Myocyte (in vitro differentiated cells): Measurements from ENCODE around the gene C1orf174. TPM values are rescaled to one million over a fixed set of nuclear protein-coding genes. Genes with fewer than 3 reads are reported as not detected.

Source experiments
- DNase-seq: peaks from one replicate; pipeline ENCODE4 v3.0.0-alpha.2; 2012; ENCODE audit warnings: low read depth
- total RNA-seq: library from RNA; depleted of rRNA; stranded (reverse); fragments of >200 nt; gene quantifications from 2 replicates; pipeline ENCODE4 v1.2.3, GENCODE V29; 2014

The C1orf174 gene
- total RNA-seq, 1 donor from 2014 or later = 23.4 TPM

GRCh38 chr1:3896396-3897000 lies 3.6 kb downstream of the C1orf174 start:
- peak; percentile 60 for DNase-seq

- no peak for DNase-seq
Measured at GRCh38 chr1:3895951-3896325, 4.1 kb downstream of the C1orf174 start.

- no peak for DNase-seq
Measured at GRCh38 chr1:3895279-3895950, 4.7 kb downstream of the C1orf174 start.

- DNase-seq = no peak
Measured at GRCh38 chr1:3894626-3895278, 5.3 kb downstream of the C1orf174 start.

GRCh38 chr1:3893190-3893589 lies 6.9 kb downstream of the C1orf174 start:
- no peak for DNase-seq

- no peak for DNase-seq
Measured at GRCh38 chr1:3892748-3893147, 7.3 kb downstream of the C1orf174 start.

GRCh38 chr1:3891329-3891865 lies 8.7 kb downstream of the C1orf174 start:
- DNase-seq = no peak

- DNase-seq = no peak
Measured at GRCh38 chr1:3890389-3891328, 9.4 kb downstream of the C1orf174 start.

GRCh38 chr1:3889936-3890335 lies 10.1 kb downstream of the C1orf174 start:
- DNase-seq = no peak

GRCh38 chr1:3888301-3888700 lies 11.8 kb downstream of the C1orf174 start:
- no peak for DNase-seq

- no peak for DNase-seq
Measured at GRCh38 chr1:3886691-3887090, 13.4 kb downstream of the C1orf174 start.

GRCh38 chr1:3886106-3886670 lies 13.9 kb downstream of the C1orf174 start:
- DNase-seq = no peak

- DNase-seq = no peak
Measured at GRCh38 chr1:3885611-3886010, 14.5 kb downstream of the C1orf174 start.

- DNase-seq = no peak
Measured at GRCh38 chr1:3884966-3885365, 15.1 kb downstream of the C1orf174 start.

- no peak for DNase-seq
Measured at GRCh38 chr1:3883194-3883925, 16.7 kb downstream of the C1orf174 start.

- DNase-seq = no peak
Measured at GRCh38 chr1:3881193-3881480, 18.9 kb downstream of the C1orf174 start.

- DNase-seq = no peak
Measured at GRCh38 chr1:3880429-3881192, 19.5 kb downstream of the C1orf174 start.

- no peak for DNase-seq
Measured at GRCh38 chr1:3879787-3880428, 20.2 kb downstream of the C1orf174 start.

- no peak for DNase-seq
Measured at GRCh38 chr1:3879099-3879498, 21.0 kb downstream of the C1orf174 start.
